ENCODE measurements around the gene RBM47.

- no peak for TF ChIP-seq CTCF (IDR thresholded peaks at IDR 0.05)
- TF ChIP-seq POLR2AphosphoS5 (IDR thresholded peaks at IDR 0.05) = no peak
- TF ChIP-seq POLR2A (IDR thresholded peaks at IDR 0.05) = no peak
These were observed 109.1 kb downstream of the RBM47 start for GRCh38 chr4:40520533-40520932.
